GM21619 (cell line): Measurements from ENCODE around the gene FHL5.
A peak's percentile ranks its signal among the peaks of the same experiment; 100 is the strongest.
"Not testable (repeated sequence)": the region's sequence is repeated elsewhere in the genome, so short reads cannot be mapped to it uniquely, and the experiment has no call there.

Experiments used
- ATAC-seq: cut with Tn5 transposase; IDR thresholded peaks from one replicate; pipeline ENCODE4 v1.9.1; 2021; ENCODE audit not compliant: unreplicated experiment

The FHL5 gene

GRCh38 chr6:96608074-96608473 is 45.1 kb downstream of the FHL5 start:
- ATAC-seq = no peak

- ATAC-seq = peak; percentile 37
These were observed 47.1 kb downstream of the FHL5 start for GRCh38 chr6:96610019-96610418.

GRCh38 chr6:96611342-96611991 is 48.5 kb downstream of the FHL5 start:
- peak; percentile 82 for ATAC-seq

- no peak for ATAC-seq
These were observed 50.5 kb downstream of the FHL5 start for GRCh38 chr6:96613291-96613999.

GRCh38 chr6:96620851-96621250 is 57.9 kb downstream of the FHL5 start:
- ATAC-seq = no peak

- no peak for ATAC-seq
These were observed 59.1 kb downstream of the FHL5 start for GRCh38 chr6:96621983-96622382.

GRCh38 chr6:96624957-96625356 is 62.0 kb downstream of the FHL5 start:
- ATAC-seq = peak; percentile 46

GRCh38 chr6:96626759-96627364 is 63.9 kb downstream of the FHL5 start:
- peak; percentile 94 for ATAC-seq

- no peak for ATAC-seq
These were observed 68.3 kb downstream of the FHL5 start for GRCh38 chr6:96631248-96631647.

- not testable (repeated sequence) for ATAC-seq
These were observed 75.1 kb downstream of the FHL5 start for GRCh38 chr6:96637979-96638378.

- no peak for ATAC-seq
These were observed 82.2 kb downstream of the FHL5 start for GRCh38 chr6:96645106-96645505.

GRCh38 chr6:96649926-96650325 is 87.0 kb downstream of the FHL5 start:
- peak; percentile 67 for ATAC-seq

GRCh38 chr6:96651816-96652215 is 88.9 kb downstream of the FHL5 start:
- ATAC-seq = peak; percentile 64

GRCh38 chr6:96652552-96652951 is 89.6 kb downstream of the FHL5 start:
- ATAC-seq = no peak

GRCh38 chr6:96653181-96653580 is 90.3 kb downstream of the FHL5 start:
- no peak for ATAC-seq

GRCh38 chr6:96656567-96656966 is 93.6 kb downstream of the FHL5 start:
- ATAC-seq = no peak

- no peak for ATAC-seq
These were observed 94.4 kb downstream of the FHL5 start for GRCh38 chr6:96657344-96657743.

GRCh38 chr6:96659084-96659845 is 96.3 kb downstream of the FHL5 start:
- ATAC-seq = peak; percentile 69
